ES-I3 (cell line): Measurements from ENCODE around the gene SERPINA3.

Experiments
- H3K36me3 ChIP-seq: 2 replicates; pipeline ENCODE4 v1.6.1; 2013; ENCODE audit warnings: mild to moderate bottlenecking, low read length, control low read depth, moderate library complexity; ENCODE audit not compliant: insufficient read depth
- H3K4me1 ChIP-seq: 2 replicates; pipeline ENCODE4 v1.6.1; 2013; ENCODE audit warnings: mild to moderate bottlenecking, control low read depth, low read length; ENCODE audit not compliant: insufficient read depth
- H3K9ac ChIP-seq: 2 replicates; pipeline ENCODE4 v1.6.1; 2013; ENCODE audit warnings: low read depth, mild to moderate bottlenecking, low read length, moderate library complexity
- H3K9me3 ChIP-seq: 2 replicates; pipeline ENCODE4 v1.6.1; 2013; ENCODE audit warnings: mild to moderate bottlenecking, low read length, moderate library complexity; ENCODE audit not compliant: control insufficient read depth, insufficient read depth

The SERPINA3 gene

GRCh38 chr14:94655169-94655710 is 43.0 kb downstream of the SERPINA3 start:
- Histone ChIP-seq H3K9me3 (no peaks in the 10 kb centered on the region), H3K4me1 (no peaks in the 10 kb centered on the region), H3K9ac (no peak overlapping the region), H3K36me3 (no peaks in the 10 kb centered on the region)

- H3K9ac ChIP-seq: no peak overlapping the region
- H3K9me3 ChIP-seq: no peaks in the 10 kb centered on the region
- H3K36me3 ChIP-seq: no peaks in the 10 kb centered on the region
- H3K4me1 ChIP-seq: no peaks in the 10 kb centered on the region
Observed at GRCh38 chr14:94656043-94656442, 43.9 kb downstream of the SERPINA3 start.

GRCh38 chr14:94659256-94659655 is 47.1 kb downstream of the SERPINA3 start:
- Histone ChIP-seq H3K4me1 (no peaks in the 10 kb centered on the region), H3K9me3 (no peaks in the 10 kb centered on the region), H3K36me3 (no peaks in the 10 kb centered on the region), H3K9ac (no peak overlapping the region)

GRCh38 chr14:94659901-94660300 is 47.7 kb downstream of the SERPINA3 start:
- Histone ChIP-seq H3K4me1 (no peaks in the 10 kb centered on the region), H3K9ac (no peak overlapping the region), H3K36me3 (no peaks in the 10 kb centered on the region), H3K9me3 (no peaks in the 10 kb centered on the region)

GRCh38 chr14:94660306-94660946 is 48.2 kb downstream of the SERPINA3 start:
- H3K4me1 ChIP-seq: no peaks in the 10 kb centered on the region
- H3K9me3 ChIP-seq: no peaks in the 10 kb centered on the region
- H3K9ac ChIP-seq: no peak overlapping the region
- no peaks in the 10 kb centered on the region for H3K36me3 ChIP-seq

GRCh38 chr14:94663538-94663937 is 51.3 kb downstream of the SERPINA3 start:
- no peak overlapping the region for H3K9ac ChIP-seq
- H3K9me3 ChIP-seq: no peaks in the 10 kb centered on the region
- H3K4me1 ChIP-seq: no peaks in the 10 kb centered on the region
- H3K36me3 ChIP-seq: no peaks in the 10 kb centered on the region

GRCh38 chr14:94663965-94664704 is 51.9 kb downstream of the SERPINA3 start:
- Histone ChIP-seq H3K4me1 (no peaks in the 10 kb centered on the region), H3K36me3 (no peaks in the 10 kb centered on the region), H3K9ac (no peak overlapping the region), H3K9me3 (no peaks in the 10 kb centered on the region)

- H3K4me1 ChIP-seq: no peaks in the 10 kb centered on the region
- no peaks in the 10 kb centered on the region for H3K9me3 ChIP-seq
- no peak overlapping the region for H3K9ac ChIP-seq
- no peaks in the 10 kb centered on the region for H3K36me3 ChIP-seq
Observed at GRCh38 chr14:94665121-94665520, 52.9 kb downstream of the SERPINA3 start.

GRCh38 chr14:94665544-94665943 is 53.4 kb downstream of the SERPINA3 start:
- Histone ChIP-seq H3K9ac (no peak overlapping the region), H3K36me3 (no peaks in the 10 kb centered on the region), H3K4me1 (no peaks in the 10 kb centered on the region), H3K9me3 (no peaks in the 10 kb centered on the region)

- Histone ChIP-seq H3K4me1 (no peaks in the 10 kb centered on the region), H3K36me3 (no peaks in the 10 kb centered on the region), H3K9ac (no peak overlapping the region), H3K9me3 (no peaks in the 10 kb centered on the region)
Observed at GRCh38 chr14:94670692-94671285, 58.6 kb downstream of the SERPINA3 start.

- no peaks in the 10 kb centered on the region for H3K9me3 ChIP-seq
- H3K9ac ChIP-seq: no peak overlapping the region
- H3K36me3 ChIP-seq: no peaks in the 10 kb centered on the region
- H3K4me1 ChIP-seq: no peaks in the 10 kb centered on the region
Observed at GRCh38 chr14:94671870-94672444, 59.8 kb downstream of the SERPINA3 start.

GRCh38 chr14:94673071-94673470 is 60.9 kb downstream of the SERPINA3 start:
- no peak overlapping the region for H3K9ac ChIP-seq
- H3K36me3 ChIP-seq: no peaks in the 10 kb centered on the region
- H3K4me1 ChIP-seq: no peaks in the 10 kb centered on the region
- H3K9me3 ChIP-seq: no peaks in the 10 kb centered on the region
